T-helper 1 cell treated with Interleukin-12 subunit alpha and Interleukin-12 subunit beta and Interleukin-4 antibody, amounts not matched to agents 30 ng/mL and 1 ng/mL, for 36 hours (primary cell): ENCODE measurements around the gene ADGRB3. TPM values are rescaled to one million over a fixed set of nuclear protein-coding genes. Genes with fewer than 3 reads are reported as not detected.
"Not testable (repeated sequence)": the region's sequence is repeated elsewhere in the genome, so short reads cannot be mapped to it uniquely, and the experiment has no call there.

ENCODE experiments used
- intact Hi-C: fragments of 100-400 bp; cut with micrococcal nuclease; formaldehyde crosslinking; loops from one replicate; pipeline ENCODE4 v1.15.1; 2024
- total RNA-seq: library from RNA; stranded (reverse); gene quantifications from 2 replicates; pipeline ENCODE4 v1.2.3, GENCODE V29; 2022

The ADGRB3 gene
- total RNA-seq, 1 donor from 2014 or later: not detected

- intact Hi-C loops: loop anchor here (1.0 to 10.0 kb wide), 2 partner anchors 140 to 194 kb away; no protein-coding TSS in a partner anchor
Measured at GRCh38 chr6:68778356-68779020, 143.4 kb downstream of the ADGRB3 start.

GRCh38 chr6:68779366-68779765 is 144.3 kb downstream of the ADGRB3 start:
- intact Hi-C loops: loop anchor here (10.0 kb wide), 1 partner anchor 195 kb away; no protein-coding TSS in a partner anchor

GRCh38 chr6:68790128-68790527 is 155.0 kb downstream of the ADGRB3 start:
- intact Hi-C loops: not testable (repeated sequence)

- intact Hi-C loops: not testable (repeated sequence)
Measured at GRCh38 chr6:68814976-68815375, 179.9 kb downstream of the ADGRB3 start.

- intact Hi-C loops: no loop called here
Measured at GRCh38 chr6:68826501-68826900, 191.4 kb downstream of the ADGRB3 start.

GRCh38 chr6:68834551-68834950 is 199.5 kb downstream of the ADGRB3 start:
- intact Hi-C loops: no loop called here

- intact Hi-C loops: no loop called here
Measured at GRCh38 chr6:68838571-68838970, 203.5 kb downstream of the ADGRB3 start.

GRCh38 chr6:68852791-68853190 is 217.7 kb downstream of the ADGRB3 start:
- intact Hi-C loops: no loop called here

- intact Hi-C loops: no loop called here
Measured at GRCh38 chr6:68859233-68859632, 224.2 kb downstream of the ADGRB3 start.

GRCh38 chr6:68868646-68869045 is 233.6 kb downstream of the ADGRB3 start:
- intact Hi-C loops: no loop called here

- intact Hi-C loops: no loop called here
Measured at GRCh38 chr6:68873236-68873635, 238.2 kb downstream of the ADGRB3 start.

- intact Hi-C loops: loop anchor here (5.0 kb wide), 1 partner anchor 858 kb away; no protein-coding TSS in a partner anchor
Measured at GRCh38 chr6:68874747-68875146, 239.7 kb downstream of the ADGRB3 start.

GRCh38 chr6:68875403-68875802 is 240.3 kb downstream of the ADGRB3 start:
- intact Hi-C loops: loop anchor here (5.0 kb wide), 1 partner anchor 857 kb away; no protein-coding TSS in a partner anchor

GRCh38 chr6:68876792-68877493 is 241.9 kb downstream of the ADGRB3 start:
- intact Hi-C loops: loop anchor here (1.0 to 5.0 kb wide), 3 partner anchors 92 to 1231 kb away; no protein-coding TSS in a partner anchor

GRCh38 chr6:68880050-68880813 is 245.2 kb downstream of the ADGRB3 start:
- intact Hi-C loops: no loop called here

- intact Hi-C loops: not testable (repeated sequence)
Measured at GRCh38 chr6:68883325-68883724, 248.2 kb downstream of the ADGRB3 start.

GRCh38 chr6:68891419-68891818 is 256.3 kb downstream of the ADGRB3 start:
- intact Hi-C loops: no loop called here

GRCh38 chr6:68892452-68892851 is 257.4 kb downstream of the ADGRB3 start:
- intact Hi-C loops: no loop called here

- intact Hi-C loops: no loop called here
Measured at GRCh38 chr6:68895929-68896328, 260.8 kb downstream of the ADGRB3 start.

- intact Hi-C loops: no loop called here
Measured at GRCh38 chr6:68901044-68901443, 266.0 kb downstream of the ADGRB3 start.

GRCh38 chr6:68911334-68911733 is 276.3 kb downstream of the ADGRB3 start:
- intact Hi-C loops: no loop called here

GRCh38 chr6:68911811-68912210 is 276.7 kb downstream of the ADGRB3 start:
- intact Hi-C loops: no loop called here
